Measurements from ENCODE around the gene EFHC2. TPM values are rescaled to one million over a fixed set of nuclear protein-coding genes. Genes with fewer than 3 reads are reported as not detected.

EFHC2 gene
- polyA plus RNA-seq, 1 donor (not counting 4 experiments of a cell fraction or from before 2014, with no cell fraction given) = 0.98 TPM

- FAIRE-seq (no peak), DNase-seq (ENCODE audit: low read depth, low spot score) (no peak)
- dilution Hi-C loops (cut with MboI; ENCODE audit: extremely low pct_ligation_motif_present, low sequenced_read_pairs) = no loop called here
- Histone ChIP-seq H3K4me2 (ENCODE audit: control insufficient read depth, extremely low read depth, insufficient read depth, low read depth, low read length) (no peak overlapping the region), H2AFZ (ENCODE audit: control insufficient read depth, low read length) (no peak overlapping the region), H4K20me1 (ENCODE audit: control insufficient read depth, extremely low read depth, insufficient read depth, low read length) (no peaks in the 10 kb centered on the region), H3K79me2 (ENCODE audit: control insufficient read depth, insufficient read depth, low read length) (no peaks in the 10 kb centered on the region), H3K4me3 (ENCODE audit: control insufficient read depth in 2 of 3, extremely low read depth in 1 of 3, insufficient read depth in 2 of 3, low read depth in 1 of 3, low read length in 3 of 3) (no peak overlapping the region), H3K9ac (ENCODE audit: control insufficient read depth, extremely low read depth, insufficient read depth, low read length) (no peak overlapping the region), H3K9me3 (ENCODE audit: control insufficient read depth, low read depth, low read length) (no peaks in the 10 kb centered on the region), H3K27me3 (ENCODE audit: control insufficient read depth, extremely low read depth, insufficient read depth, low read length) (no peaks in the 10 kb centered on the region), H3K4me1 (ENCODE audit: control insufficient read depth, extremely low read depth, insufficient read depth, low read length) (no peaks in the 10 kb centered on the region), H3K9me1 (ENCODE audit: control insufficient read depth, extremely low read depth, insufficient read depth, low read length) (no peaks in the 10 kb centered on the region), H3K36me3 (ENCODE audit: control insufficient read depth in 2 of 2, extremely low read depth in 1 of 2, insufficient read depth in 2 of 2, low read length in 2 of 2) (no peaks in the 10 kb centered on the region), H3K27ac (ENCODE audit: control insufficient read depth, insufficient read depth, low read length) (no peak overlapping the region)
- no peak for TF ChIP-seq CTCF (optimal IDR thresholded peaks at IDR 0.05 in 1 of 3, IDR thresholded peaks at IDR 0.05 in 1 of 3, conservative IDR thresholded peaks at IDR 0.05 in 1 of 3; ENCODE audit: extremely low read depth in 1 of 3, insufficient read depth in 2 of 3, low read length in 3 of 3)
- TF ChIP-seq EZH2 (IDR thresholded peaks at IDR 0.05; ENCODE audit: low read length) = no peak
Observed at GRCh38 chrX:44174061-44174460, 169.4 kb downstream of the EFHC2 start.

- FAIRE-seq = no peak
Observed at GRCh38 chrX:44173219-44173618, 170.3 kb downstream of the EFHC2 start.

More at GRCh38 chrX:44173219-44173618, 170.3 kb downstream of the EFHC2 start:
- H3K27me3 ChIP-seq (ENCODE audit: control insufficient read depth, extremely low read depth, insufficient read depth, low read length) = no peaks in the 10 kb centered on the region
- no peak overlapping the region for H3K9ac ChIP-seq (ENCODE audit: control insufficient read depth, extremely low read depth, insufficient read depth, low read length)
- H3K4me1 ChIP-seq (ENCODE audit: control insufficient read depth, extremely low read depth, insufficient read depth, low read length) = no peaks in the 10 kb centered on the region
- DNase-seq (ENCODE audit: low read depth, low spot score) = no peak
- H4K20me1 ChIP-seq (ENCODE audit: control insufficient read depth, extremely low read depth, insufficient read depth, low read length) = no peaks in the 10 kb centered on the region
- TF ChIP-seq EZH2 (IDR thresholded peaks at IDR 0.05; ENCODE audit: low read length) = no peak
- TF ChIP-seq CTCF (optimal IDR thresholded peaks at IDR 0.05 in 1 of 3, IDR thresholded peaks at IDR 0.05 in 1 of 3, conservative IDR thresholded peaks at IDR 0.05 in 1 of 3; ENCODE audit: extremely low read depth in 1 of 3, insufficient read depth in 2 of 3, low read length in 3 of 3) = no peak
- no peak overlapping the region for H3K27ac ChIP-seq (ENCODE audit: control insufficient read depth, insufficient read depth, low read length)
- H3K36me3 ChIP-seq (ENCODE audit: control insufficient read depth in 2 of 2, extremely low read depth in 1 of 2, insufficient read depth in 2 of 2, low read length in 2 of 2) = no peaks in the 10 kb centered on the region
- no peak overlapping the region for H3K4me2 ChIP-seq (ENCODE audit: control insufficient read depth, extremely low read depth, insufficient read depth, low read depth, low read length)
- no peaks in the 10 kb centered on the region for H3K9me1 ChIP-seq (ENCODE audit: control insufficient read depth, extremely low read depth, insufficient read depth, low read length)
- H3K79me2 ChIP-seq (ENCODE audit: control insufficient read depth, insufficient read depth, low read length) = no peaks in the 10 kb centered on the region
- H3K9me3 ChIP-seq (ENCODE audit: control insufficient read depth, low read depth, low read length) = no peaks in the 10 kb centered on the region
- H3K4me3 ChIP-seq (ENCODE audit: control insufficient read depth in 2 of 3, extremely low read depth in 1 of 3, insufficient read depth in 2 of 3, low read depth in 1 of 3, low read length in 3 of 3) = no peak overlapping the region
- H2AFZ ChIP-seq (ENCODE audit: control insufficient read depth, low read length) = no peak overlapping the region
- dilution Hi-C loops (cut with MboI; ENCODE audit: extremely low pct_ligation_motif_present, low sequenced_read_pairs) = no loop called here
